ENCODE data around the gene FAM53B.

- TF ChIP-seq, protein P1, sequence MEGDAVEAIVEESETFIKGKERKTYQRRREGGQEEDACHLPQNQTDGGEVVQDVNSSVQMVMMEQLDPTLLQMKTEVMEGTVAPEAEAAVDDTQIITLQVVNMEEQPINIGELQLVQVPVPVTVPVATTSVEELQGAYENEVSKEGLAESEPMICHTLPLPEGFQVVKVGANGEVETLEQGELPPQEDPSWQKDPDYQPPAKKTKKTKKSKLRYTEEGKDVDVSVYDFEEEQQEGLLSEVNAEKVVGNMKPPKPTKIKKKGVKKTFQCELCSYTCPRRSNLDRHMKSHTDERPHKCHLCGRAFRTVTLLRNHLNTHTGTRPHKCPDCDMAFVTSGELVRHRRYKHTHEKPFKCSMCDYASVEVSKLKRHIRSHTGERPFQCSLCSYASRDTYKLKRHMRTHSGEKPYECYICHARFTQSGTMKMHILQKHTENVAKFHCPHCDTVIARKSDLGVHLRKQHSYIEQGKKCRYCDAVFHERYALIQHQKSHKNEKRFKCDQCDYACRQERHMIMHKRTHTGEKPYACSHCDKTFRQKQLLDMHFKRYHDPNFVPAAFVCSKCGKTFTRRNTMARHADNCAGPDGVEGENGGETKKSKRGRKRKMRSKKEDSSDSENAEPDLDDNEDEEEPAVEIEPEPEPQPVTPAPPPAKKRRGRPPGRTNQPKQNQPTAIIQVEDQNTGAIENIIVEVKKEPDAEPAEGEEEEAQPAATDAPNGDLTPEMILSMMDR (IDR thresholded peaks at IDR 0.05) = no peak
- no peak for TF ChIP-seq ZFX (IDR thresholded peaks at IDR 0.05; ENCODE audit: borderline replicate concordance)
These were observed 33.0 kb downstream of the FAM53B start for GRCh38 chr10:124711145-124711544.

Data from 22Rv1 (cell line).